GM06990 (cell line): ENCODE data around the gene C17orf58.
"Not testable (repeated sequence)": the region's sequence is repeated elsewhere in the genome, so short reads cannot be mapped to it uniquely, and the experiment has no call there.

ENCODE experiments used
- DNase-seq: peaks from one replicate; pipeline ENCODE4 v3.0.0-alpha.2; 2011; ENCODE audit not compliant: insufficient read length; ENCODE audit errors: extremely low read depth
- H3K27me3 ChIP-seq: replicated peaks from 2 replicates; pipeline ENCODE4 v1.6.0; 2011; ENCODE audit warnings: low read length; ENCODE audit not compliant: control insufficient read depth, insufficient read depth
- H3K36me3 ChIP-seq: 2 replicates; pipeline ENCODE4 v1.5.1; 2011; ENCODE audit warnings: low read length; ENCODE audit not compliant: control insufficient read depth, insufficient read depth
- H3K4me3 ChIP-seq: replicated peaks from 2 replicates; pipeline ENCODE4 v1.5.1; 2011; ENCODE audit warnings: low read depth, mild to moderate bottlenecking, control low read depth, low read length
- CTCF ChIP-seq: IDR thresholded peaks from 2 replicates; pipeline ENCODE4 v1.5.1; 2011; ENCODE audit warnings: low read length, control low read depth, mild to moderate bottlenecking, inconsistent platforms; ENCODE audit not compliant: insufficient read depth, poor library complexity, severe bottlenecking

C17orf58 gene

GRCh38 chr17:67990909-67991308, 5.4 kb downstream of the C17orf58 start:
- TF ChIP-seq CTCF, result no peak
- Histone ChIP-seq H3K27me3 (no peaks in the 10 kb centered on the region), H3K4me3 (no peak overlapping the region), H3K36me3 (no peaks in the 10 kb centered on the region)
- no peak for DNase-seq

- TF ChIP-seq CTCF, result no peak
- Histone ChIP-seq H3K4me3 (no peak overlapping the region), H3K27me3 (no peaks in the 10 kb centered on the region), H3K36me3 (no peaks in the 10 kb centered on the region; the same call in 1 of the 2 replicates)
- no peak for DNase-seq
Observed at GRCh38 chr17:67983383-67983688, 12.9 kb downstream of the C17orf58 start.

GRCh38 chr17:67982686-67983382, 13.4 kb downstream of the C17orf58 start:
- Histone ChIP-seq H3K36me3 (no peaks in the 10 kb centered on the region; the same call in 1 of the 2 replicates), H3K27me3 (no peaks in the 10 kb centered on the region), H3K4me3 (no peak overlapping the region)
- TF ChIP-seq CTCF, result no peak
- no peak for DNase-seq

GRCh38 chr17:67982034-67982640, 14.1 kb downstream of the C17orf58 start:
- no peak for TF ChIP-seq CTCF
- no peaks in the 10 kb centered on the region; the same call in 1 of the 2 replicates for H3K36me3 ChIP-seq
- H3K4me3 ChIP-seq, result no peak overlapping the region
- no peaks in the 10 kb centered on the region for H3K27me3 ChIP-seq
- no peak for DNase-seq

- H3K4me3 ChIP-seq, H3K27me3 ChIP-seq, DNase-seq: not testable (repeated sequence)
Observed at GRCh38 chr17:67980883-67981282, 15.4 kb downstream of the C17orf58 start.

GRCh38 chr17:67980456-67980855, 15.8 kb downstream of the C17orf58 start:
- DNase-seq, result no peak
- no peak for TF ChIP-seq CTCF
- Histone ChIP-seq H3K36me3 (no peaks in the 10 kb centered on the region; the same call in 1 of the 2 replicates), H3K4me3 (no peak overlapping the region), H3K27me3 (no peaks in the 10 kb centered on the region)

More at GRCh38 chr17:67980883-67981282, 15.4 kb downstream of the C17orf58 start:
- H3K36me3 ChIP-seq, result not testable (repeated sequence)

GRCh38 chr17:67976306-67976705, 20.0 kb downstream of the C17orf58 start:
- H3K36me3 ChIP-seq, result not testable (repeated sequence)

More at GRCh38 chr17:67976306-67976705, 20.0 kb downstream of the C17orf58 start:
- DNase-seq, H3K4me3 ChIP-seq, H3K27me3 ChIP-seq: not testable (repeated sequence)
